GM18502 (cell line): ENCODE measurements around the gene SLC25A25.
"Not testable (repeated sequence)": the region's sequence is repeated elsewhere in the genome, so short reads cannot be mapped to it uniquely, and the experiment has no call there.

Experiments used
- ATAC-seq: cut with Tn5 transposase; IDR thresholded peaks from one replicate; pipeline ENCODE4 v1.9.1; 2021; ENCODE audit warnings: mild to moderate bottlenecking; ENCODE audit not compliant: unreplicated experiment, poor library complexity

SLC25A25 gene

DNA sequence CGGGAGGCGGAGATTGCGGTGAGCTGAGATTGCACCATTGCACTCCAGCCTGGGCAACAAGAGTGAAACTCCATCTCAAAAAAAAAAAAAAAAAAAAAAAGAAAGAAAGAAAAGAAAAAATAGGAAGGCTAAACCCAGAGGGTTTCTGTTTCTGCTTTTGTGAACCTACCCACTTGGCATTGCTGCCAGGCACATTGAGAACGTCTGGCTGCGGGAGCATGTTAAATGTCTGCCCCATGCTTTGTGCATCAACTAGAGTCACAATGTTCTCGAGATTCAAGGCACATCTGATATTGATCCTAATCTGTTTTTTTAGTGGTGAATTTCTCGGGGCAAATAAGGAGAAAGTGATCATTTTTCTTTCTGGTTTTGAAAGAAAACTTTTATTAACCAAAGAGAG lies 2.8 kb downstream of the SLC25A25 start:
- no peak for ATAC-seq

- ATAC-seq: not testable (repeated sequence)
Measured at GRCh38 chr9:128071475-128071874, 3.4 kb downstream of the SLC25A25 start.

DNA sequence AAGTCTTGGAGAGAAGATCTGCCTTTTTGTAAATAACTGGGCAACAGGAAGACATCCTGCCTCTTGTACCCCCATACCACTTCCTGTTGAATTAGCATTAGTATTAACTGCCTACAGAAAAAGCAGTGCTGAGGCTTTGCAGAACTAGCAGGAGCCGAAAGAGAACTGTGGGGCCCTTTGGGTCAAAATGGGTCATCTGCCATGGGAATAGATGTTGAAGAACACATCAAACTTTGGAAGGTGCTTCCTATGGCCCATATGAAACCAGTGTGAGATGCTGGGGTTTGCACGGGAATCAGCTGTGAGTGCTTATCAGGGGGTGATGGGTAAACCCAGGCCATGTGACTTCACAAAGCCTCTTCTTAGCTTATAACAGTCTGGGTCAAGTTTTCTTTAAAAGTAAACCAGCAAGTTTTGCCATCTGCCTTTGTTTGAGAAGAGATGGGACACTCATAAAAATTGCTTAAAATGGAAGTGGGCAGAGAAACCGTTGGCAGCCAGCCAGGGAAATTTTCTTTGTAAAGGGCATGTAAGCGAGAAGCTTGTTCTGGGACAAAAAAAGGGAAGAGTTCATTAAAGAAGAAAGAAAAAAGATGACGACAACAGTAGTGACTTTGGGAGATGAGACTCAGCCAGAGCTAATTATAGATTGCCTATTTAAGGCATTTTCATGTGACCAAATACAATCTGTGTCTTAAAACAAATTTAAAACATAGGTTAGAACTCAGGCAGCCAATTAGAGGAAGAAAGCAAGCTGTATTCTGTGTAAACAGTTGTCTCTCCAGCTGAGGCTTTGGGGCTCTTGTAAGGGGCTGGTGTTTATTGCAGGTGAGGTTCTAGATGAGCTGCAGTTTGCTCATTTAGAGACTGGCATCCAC lies 4.4 kb downstream of the SLC25A25 start:
- no peak for ATAC-seq

DNA sequence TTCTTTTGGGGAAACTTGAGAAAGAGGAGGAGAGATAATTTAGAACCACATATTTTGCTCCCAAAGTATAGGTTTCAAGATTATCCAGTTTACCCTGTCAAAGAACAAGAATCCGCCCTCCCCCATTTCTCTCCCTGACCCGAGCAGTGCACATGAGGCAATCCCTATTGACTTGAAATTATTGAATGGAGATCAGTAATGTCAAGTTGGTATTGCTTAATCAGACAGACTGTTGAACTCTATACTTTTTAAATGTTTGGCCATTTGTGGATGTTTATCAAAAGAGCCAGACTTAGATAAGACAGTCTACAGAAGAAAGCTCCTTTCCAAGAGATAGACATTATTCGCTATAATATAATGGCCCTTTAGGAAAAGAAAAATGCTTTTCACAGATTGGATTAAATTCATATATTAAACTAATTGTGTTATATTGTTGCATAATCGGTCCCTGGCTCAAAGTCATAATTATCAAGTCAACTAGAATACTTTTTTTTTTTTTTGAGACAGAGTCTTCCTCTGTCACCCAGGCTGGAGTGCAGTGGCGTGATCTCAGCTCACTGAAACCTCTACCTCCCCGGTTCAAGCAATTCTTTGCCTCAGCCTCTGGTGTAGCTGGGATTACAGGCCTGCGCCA lies 5.3 kb downstream of the SLC25A25 start:
- ATAC-seq: no peak

DNA sequence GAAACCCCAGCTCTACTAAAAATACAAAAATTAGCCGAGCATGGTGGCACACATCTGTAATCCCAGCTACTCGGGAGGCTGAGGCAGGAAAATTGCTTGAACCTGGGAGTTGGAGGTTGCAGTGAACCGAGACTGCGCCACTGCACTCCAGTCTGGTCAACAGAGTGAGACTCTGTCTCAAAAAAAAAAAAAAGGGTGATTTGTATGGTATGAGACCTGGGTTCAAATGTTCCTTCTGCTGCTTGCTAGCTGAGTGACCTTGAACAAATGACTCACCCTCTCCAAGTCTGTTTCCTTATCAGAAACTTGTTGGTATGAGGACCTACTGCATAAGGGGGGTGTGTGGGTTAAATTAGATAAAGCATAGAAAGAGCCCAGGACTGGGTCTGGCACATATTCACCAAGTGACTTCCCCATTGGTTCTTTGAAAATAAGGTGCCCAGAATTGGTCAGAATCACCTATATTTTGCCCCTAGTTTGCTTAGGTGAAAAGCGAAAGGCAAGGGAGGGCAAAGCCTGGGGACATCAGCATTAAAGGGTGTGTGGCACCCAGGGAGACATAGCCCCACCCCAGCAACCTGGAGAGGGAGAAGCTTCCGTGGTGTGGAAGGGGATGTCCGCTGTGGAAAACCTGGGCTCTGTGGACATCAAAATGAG lies 9.9 kb downstream of the SLC25A25 start:
- ATAC-seq: no peak

- no peak for ATAC-seq
Measured at GRCh38 chr9:128078504-128079434, 10.7 kb downstream of the SLC25A25 start.

- ATAC-seq: no peak
Measured at GRCh38 chr9:128080206-128080605, 12.2 kb downstream of the SLC25A25 start.

DNA sequence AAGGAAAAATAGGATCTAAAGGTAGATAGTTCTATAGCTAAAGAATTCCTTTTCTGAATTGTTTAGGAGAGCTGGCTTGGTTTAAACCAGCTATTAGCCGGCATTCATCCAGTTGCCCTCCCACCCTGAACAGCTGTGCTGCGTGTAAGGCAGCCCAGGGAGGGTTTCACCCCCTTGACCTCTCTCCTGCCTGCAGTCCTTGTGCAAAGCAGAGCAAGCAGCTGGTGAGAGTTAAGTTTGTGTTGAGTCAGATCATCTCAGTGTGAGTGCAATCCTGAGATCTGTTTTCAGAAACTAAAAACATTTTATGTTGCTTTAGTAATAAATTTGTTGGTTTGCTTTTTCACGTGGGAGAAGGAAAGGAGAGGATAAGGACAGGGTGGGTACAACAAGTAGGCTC lies 13.0 kb downstream of the SLC25A25 start:
- ATAC-seq: no peak

DNA sequence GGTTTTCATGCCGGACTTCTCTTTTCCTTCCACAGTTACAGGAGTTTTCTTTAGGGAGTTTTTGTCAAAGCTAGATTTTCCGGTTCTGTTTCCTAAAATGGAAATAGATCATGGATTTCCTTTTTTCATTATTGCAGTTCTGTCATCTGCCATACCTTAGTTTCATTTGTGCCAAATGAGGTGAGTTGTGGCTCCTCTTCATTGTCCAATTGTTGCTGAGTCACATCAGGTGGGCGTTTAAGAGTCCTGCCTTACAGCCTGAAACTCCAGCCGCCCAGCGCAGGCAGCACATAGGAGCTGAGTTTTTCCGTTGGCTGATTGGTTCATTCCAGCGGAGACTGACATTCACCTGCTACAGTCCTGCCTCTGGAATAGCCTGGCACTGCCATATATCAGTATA lies 14.1 kb downstream of the SLC25A25 start:
- no peak for ATAC-seq

DNA sequence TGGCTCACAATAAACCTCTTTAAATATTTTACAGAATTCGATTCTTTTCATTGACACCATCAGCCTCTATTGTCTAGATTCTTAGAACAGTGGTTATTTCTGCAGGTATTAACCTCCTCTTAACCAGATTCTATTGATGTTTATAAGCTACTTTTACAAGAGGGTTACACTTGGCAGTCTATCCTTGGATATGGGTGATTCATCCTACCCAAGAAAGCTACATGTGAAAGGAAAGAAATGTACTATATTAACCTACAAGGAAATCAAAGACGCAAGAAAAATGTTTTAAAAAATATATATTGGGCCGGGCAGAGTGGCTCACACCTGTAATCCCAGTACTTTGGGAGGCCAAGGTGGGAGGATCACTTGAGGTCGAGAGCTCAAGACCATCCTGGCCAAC lies 16.7 kb downstream of the SLC25A25 start:
- no peak for ATAC-seq

DNA sequence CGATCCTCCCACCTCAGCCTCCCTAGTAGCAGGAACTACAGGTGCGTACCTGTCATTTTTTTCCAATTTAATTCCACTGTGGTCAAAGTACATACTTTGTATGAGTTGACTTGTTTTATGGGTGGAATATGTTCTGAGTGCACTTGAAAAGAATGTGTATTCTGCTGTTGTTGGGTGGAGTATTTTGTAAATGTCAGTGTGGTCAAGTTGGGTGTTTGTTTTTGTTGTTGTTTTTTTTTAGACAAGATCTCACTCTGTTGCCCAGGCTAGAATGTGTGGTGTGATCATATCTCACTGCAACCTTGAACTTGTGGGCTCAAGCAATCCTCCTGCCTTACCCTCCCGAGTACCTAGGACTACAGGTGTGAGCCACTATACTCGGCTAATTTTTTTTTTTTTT lies 17.9 kb downstream of the SLC25A25 start:
- ATAC-seq: no peak

DNA sequence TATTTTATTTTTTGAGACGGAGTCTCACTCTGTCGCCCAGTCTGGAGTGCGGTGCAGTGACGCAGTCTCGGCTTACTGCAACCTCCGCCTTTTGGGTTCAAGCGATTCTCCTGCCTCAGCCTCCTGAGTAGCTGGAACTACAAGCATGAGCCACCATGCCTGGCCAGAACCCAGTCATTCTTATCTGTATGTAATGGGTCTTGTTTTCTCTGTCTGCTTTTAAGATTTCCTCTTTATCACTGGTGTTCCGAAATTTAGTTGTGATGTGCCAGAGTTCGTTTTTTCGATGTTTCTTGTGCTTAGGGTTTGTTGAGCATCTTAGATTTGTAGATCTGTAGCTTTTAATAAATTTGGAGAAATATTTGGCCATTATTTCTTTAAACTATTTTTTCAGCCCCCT lies 19.2 kb downstream of the SLC25A25 start:
- no peak for ATAC-seq

DNA sequence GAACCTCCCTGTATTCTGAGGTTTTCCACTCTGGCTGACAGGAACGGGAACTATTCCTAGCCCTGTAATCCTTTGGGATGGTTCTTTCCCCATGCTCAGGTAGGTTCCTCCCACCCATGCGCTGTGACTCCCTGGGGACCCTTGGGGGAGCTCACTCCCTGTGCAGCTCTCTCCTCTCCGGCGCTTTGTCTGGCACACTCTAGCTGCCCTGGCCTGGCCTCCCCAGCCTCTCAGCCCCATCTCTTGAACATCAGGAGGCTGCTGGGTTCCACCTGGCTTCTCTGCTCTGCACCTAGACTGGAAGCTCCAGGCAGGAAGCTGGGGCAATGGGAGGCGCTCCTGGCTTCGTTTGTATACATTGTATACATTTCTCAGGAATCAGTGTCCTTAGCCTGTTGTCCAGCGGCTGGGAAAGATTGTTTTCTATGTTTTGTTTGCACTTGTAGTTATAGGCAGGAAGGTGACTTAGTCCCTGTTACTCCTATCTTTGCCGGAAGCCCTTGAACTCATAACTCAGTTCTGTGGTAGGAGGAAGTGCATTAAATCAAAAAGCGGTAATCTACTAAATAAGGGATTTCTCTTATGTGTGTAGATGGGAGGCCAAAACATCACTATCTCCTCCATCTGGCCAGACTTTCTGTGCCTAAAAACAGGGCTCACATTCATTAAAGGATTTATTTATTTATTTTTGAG lies 20.4 kb downstream of the SLC25A25 start:
- ATAC-seq: no peak

GRCh38 chr9:128089299-128089698 lies 21.3 kb downstream of the SLC25A25 start:
- ATAC-seq: no peak

- no peak for ATAC-seq
Measured at GRCh38 chr9:128091144-128091543, 23.1 kb downstream of the SLC25A25 start.

DNA sequence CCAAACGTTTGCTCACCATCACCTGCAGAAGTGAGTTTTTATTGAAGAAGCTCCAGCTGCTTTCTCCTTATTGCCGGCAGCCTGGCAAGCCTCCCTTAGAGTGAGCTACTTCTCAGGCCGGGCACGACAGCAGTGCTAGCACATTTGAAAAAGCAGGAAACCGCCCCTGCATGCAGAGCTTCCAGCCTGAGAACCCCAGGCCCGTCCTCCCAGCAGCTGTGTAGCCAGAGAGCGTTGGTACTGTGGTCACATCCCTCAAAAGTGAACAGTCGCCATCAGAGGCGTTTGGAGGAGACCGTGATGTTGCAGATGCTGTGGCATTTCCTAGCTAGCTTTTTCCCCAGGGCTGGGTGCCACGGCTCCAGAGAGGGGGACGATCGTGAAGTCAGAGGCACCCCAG lies 23.5 kb downstream of the SLC25A25 start:
- ATAC-seq: no peak

- no peak for ATAC-seq
Measured at GRCh38 chr9:128092199-128092977, 24.4 kb downstream of the SLC25A25 start.

DNA sequence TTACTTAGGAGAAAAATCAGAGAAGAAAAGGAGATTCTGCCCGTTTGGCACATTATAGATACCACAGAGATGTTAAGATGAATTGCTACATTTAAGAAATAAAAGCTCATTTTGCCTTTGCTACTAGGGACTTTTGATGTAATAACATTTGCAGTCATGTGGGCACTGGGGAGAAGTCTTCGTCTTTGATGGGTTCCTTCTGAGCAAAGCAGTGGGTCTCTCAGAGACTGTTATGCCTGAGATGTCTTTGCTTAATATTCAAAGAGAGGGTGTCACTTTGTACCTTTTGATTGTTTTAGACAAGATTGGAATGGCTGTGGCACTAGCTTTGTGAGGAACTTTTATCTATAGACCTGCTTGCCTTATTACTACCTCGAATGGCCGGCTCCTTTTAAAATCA lies 25.0 kb downstream of the SLC25A25 start:
- ATAC-seq: no peak
